CD4-positive, alpha-beta T cell (primary cell): Measurements from ENCODE around the gene PRKCA. TPM values are rescaled to one million over a fixed set of nuclear protein-coding genes. Genes with fewer than 3 reads are reported as not detected.

Experiments
- ATAC-seq: fragments of 200-7000 bp; cut with Tn5 transposase; one replicate; pipeline ENCODE4 v1.10.0; 2022; ENCODE audit warnings: mild to moderate bottlenecking; ENCODE audit not compliant: poor library complexity
- CTCF ChIA-PET: fragments of 350-600 bp; sonication (Branson Sonifier 250); formaldehyde crosslinking; loops from one replicate; lab custom pipeline; 2021; ENCODE audit warnings: antibody characterized with exemption, inconsistent platforms; lab: Charles Lee
- POLR2A ChIA-PET: fragments of 350-600 bp; sonication (Branson Sonifier 250); formaldehyde crosslinking; loops from one replicate; lab custom pipeline; 2021; ENCODE audit warnings: antibody characterized with exemption, inconsistent platforms; lab: Charles Lee
- DNase-seq, 14 experiments: peaks; one replicate each; pipeline ENCODE4 v3.0.0-alpha.2; 2013 to 2020; ENCODE audit warnings: mixed read lengths in 2 of 14
- H3K27ac ChIP-seq, 2 donors: one replicate each; pipeline versions ENCODE4 v1.5.1 to v1.7.0; 2013; ENCODE audit warnings: low read length in 2 of 2, low read depth in 1 of 2, mild to moderate bottlenecking in 1 of 2
- H3K27me3 ChIP-seq, 2 experiments: 1 replicate in 1 of 2; 2 replicates in 1 of 2; pipeline versions ENCODE4 v1.6.1 to v1.7.0; 2013; ENCODE audit warnings: low read length in 2 of 2, control low read depth in 1 of 2, mild to moderate bottlenecking in 1 of 2, moderate library complexity in 1 of 2; ENCODE audit not compliant: insufficient read depth in 2 of 2, control insufficient read depth in 1 of 2
- H3K36me3 ChIP-seq: one replicate; pipeline ENCODE4 v1.6.1; 2013; ENCODE audit warnings: low read length, control low read depth; ENCODE audit not compliant: insufficient read depth
- H3K4me1 ChIP-seq: one replicate; pipeline ENCODE4 v1.6.1; 2013; ENCODE audit warnings: low read length, control low read depth; ENCODE audit not compliant: insufficient read depth
- H3K4me3 ChIP-seq: one replicate; pipeline ENCODE4 v1.5.1; 2013; ENCODE audit warnings: mild to moderate bottlenecking, low read length, moderate library complexity
- H3K9me3 ChIP-seq, 2 experiments: 1 replicate in 1 of 2; 2 replicates in 1 of 2; pipeline versions ENCODE4 v1.6.1 to v1.7.0; 2013; ENCODE audit warnings: low read length in 2 of 2, mild to moderate bottlenecking in 2 of 2, control low read depth in 1 of 2, moderate library complexity in 1 of 2; ENCODE audit not compliant: control insufficient read depth in 1 of 2, insufficient read depth in 1 of 2
- H3K27ac Mint-ChIP-seq: one replicate; pipeline ENCODE4 v1.8.0; 2020; ENCODE audit warnings: mixed read lengths
- H3K27me3 Mint-ChIP-seq: one replicate; pipeline ENCODE4 v1.8.0; 2021; ENCODE audit warnings: mixed read lengths
- H3K36me3 Mint-ChIP-seq: one replicate; pipeline ENCODE4 v1.8.0; 2021; ENCODE audit warnings: low read depth, mixed read lengths
- H3K4me1 Mint-ChIP-seq: one replicate; pipeline ENCODE4 v1.8.0; 2021; ENCODE audit warnings: low read depth, mixed read lengths
- H3K4me3 Mint-ChIP-seq: one replicate; pipeline ENCODE4 v1.8.0; 2020; ENCODE audit warnings: mild to moderate bottlenecking, mixed read lengths
- H3K9me3 Mint-ChIP-seq: one replicate; pipeline ENCODE4 v1.8.0; 2020; ENCODE audit warnings: mixed read lengths
- CTCF ChIP-seq: fragments of 200-600 bp; IDR thresholded peaks from one replicate; pipeline ENCODE4 v1.8.0; 2022; ENCODE audit warnings: antibody characterized with exemption, mild to moderate bottlenecking
- intact Hi-C, 2 experiments: fragments of 100-400 bp; cut with DNase I in 1 of 2; cut with micrococcal nuclease in 1 of 2; formaldehyde crosslinking; loops; one replicate each; pipeline versions ENCODE4 v1.15.1 to v1.9.0; 2023 to 2025; cut with DNase I, micrococcal nuclease
- total RNA-seq, 174 experiments: library from RNA in 2 of 174; stranded (reverse) in 2 of 174; gene quantifications; one replicate each; pipeline ENCODE4 v1.2.3 and lab custom pipeline; 2021 to 2026

Gene PRKCA
- total RNA-seq, 2 experiments from 2014 or later, result 84.8 to 88.6 TPM

- peaks cover 28% of the 10 kb centered on the region for H3K36me3 Mint-ChIP-seq
- Histone ChIP-seq H3K4me1 (peaks cover 17% of the 10 kb centered on the region), H3K27ac (no peak overlapping the region), H3K36me3 (peaks cover 8% of the 10 kb centered on the region), H3K4me3 (no peak overlapping the region), H3K27me3 (no peaks in the 10 kb centered on the region), H3K9me3 (no peaks in the 10 kb centered on the region)
- ChIA-PET CTCF (no interaction called here), POLR2A (no interaction called here)
- no peak for TF ChIP-seq CTCF
- H3K4me1 Mint-ChIP-seq, result peaks cover 64% of the 10 kb centered on the region
- no peaks in the 10 kb centered on the region for H3K27me3 Mint-ChIP-seq
- peak overlapping the region; percentile 46 for H3K4me3 Mint-ChIP-seq
- DNase-seq, result no peak
- intact Hi-C loops, result no loop called here
- H3K27ac Mint-ChIP-seq, result peak overlapping the region; percentile 80
- H3K9me3 Mint-ChIP-seq, result no peaks in the 10 kb centered on the region
- no peak for ATAC-seq
These were observed 207.5 kb downstream of the PRKCA start for GRCh38 chr17:66509926-66510325.

GRCh38 chr17:66511135-66511534, 208.7 kb downstream of the PRKCA start:
- intact Hi-C loops, result no loop called here
- H3K9me3 Mint-ChIP-seq, result no peaks in the 10 kb centered on the region

GRCh38 chr17:66514227-66514806, 211.9 kb downstream of the PRKCA start:
- CTCF ChIA-PET, result no interaction called here
- no peaks in the 10 kb centered on the region for H3K27me3 Mint-ChIP-seq
- intact Hi-C loops, result no loop called here
- Histone ChIP-seq H3K4me1 (peaks cover 6% of the 10 kb centered on the region), H3K4me3 (no peak overlapping the region), H3K9me3 (no peaks in the 10 kb centered on the region), H3K36me3 (peaks cover 8% of the 10 kb centered on the region), H3K27ac (no peak overlapping the region), H3K27me3 (no peaks in the 10 kb centered on the region)
- ATAC-seq (no peak), DNase-seq (no peak)
- peaks cover 65% of the 10 kb centered on the region for H3K4me1 Mint-ChIP-seq
- TF ChIP-seq CTCF, result no peak
- no peak overlapping the region for H3K4me3 Mint-ChIP-seq
- POLR2A ChIA-PET, result no interaction called here
- H3K27ac Mint-ChIP-seq, result no peak overlapping the region
- H3K9me3 Mint-ChIP-seq, result no peaks in the 10 kb centered on the region
- peaks cover 47% of the 10 kb centered on the region for H3K36me3 Mint-ChIP-seq

More at GRCh38 chr17:66511135-66511534, 208.7 kb downstream of the PRKCA start:
- Histone ChIP-seq H3K27me3 (no peaks in the 10 kb centered on the region), H3K4me1 (peaks cover 17% of the 10 kb centered on the region), H3K9me3 (no peaks in the 10 kb centered on the region), H3K4me3 (no peak overlapping the region), H3K36me3 (peaks cover 8% of the 10 kb centered on the region), H3K27ac (no peak overlapping the region)
- Mint-ChIP-seq H3K27me3 (no peaks in the 10 kb centered on the region), H3K4me3 (no peak overlapping the region), H3K36me3 (peaks cover 40% of the 10 kb centered on the region), H3K27ac (no peak overlapping the region), H3K4me1 (peaks cover 74% of the 10 kb centered on the region)
- CTCF ChIA-PET, result no interaction called here
- POLR2A ChIA-PET, result no interaction called here
- ATAC-seq (no peak), DNase-seq (no peak)
- TF ChIP-seq CTCF, result no peak
